Effector CD8-positive, alpha-beta T cell (primary cell): ENCODE measurements around the gene CA9.

ENCODE experiments used
- DNase-seq: peaks from one replicate; lab custom pipeline; 2025; lab: John Stamatoyannopoulos, UW

CA9 gene

DNA sequence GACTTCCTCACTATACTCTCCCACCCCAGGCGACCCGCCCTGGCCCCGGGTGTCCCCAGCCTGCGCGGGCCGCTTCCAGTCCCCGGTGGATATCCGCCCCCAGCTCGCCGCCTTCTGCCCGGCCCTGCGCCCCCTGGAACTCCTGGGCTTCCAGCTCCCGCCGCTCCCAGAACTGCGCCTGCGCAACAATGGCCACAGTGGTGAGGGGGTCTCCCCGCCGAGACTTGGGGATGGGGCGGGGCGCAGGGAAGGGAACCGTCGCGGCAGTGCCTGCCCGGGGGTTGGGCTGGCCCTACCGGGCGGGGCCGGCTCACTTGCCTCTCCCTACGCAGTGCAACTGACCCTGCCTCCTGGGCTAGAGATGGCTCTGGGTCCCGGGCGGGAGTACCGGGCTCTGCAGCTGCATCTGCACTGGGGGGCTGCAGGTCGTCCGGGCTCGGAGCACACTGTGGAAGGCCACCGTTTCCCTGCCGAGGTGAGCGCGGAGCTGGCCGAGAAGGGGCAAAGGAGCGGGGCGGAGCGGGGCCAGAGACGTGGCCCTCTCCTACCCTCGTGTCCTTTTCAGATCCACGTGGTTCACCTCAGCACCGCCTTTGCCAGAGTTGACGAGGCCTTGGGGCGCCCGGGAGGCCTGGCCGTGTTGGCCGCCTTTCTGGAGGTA lies 2.1 kb downstream of the CA9 start:
- DNase-seq, result peak; percentile 53

DNA sequence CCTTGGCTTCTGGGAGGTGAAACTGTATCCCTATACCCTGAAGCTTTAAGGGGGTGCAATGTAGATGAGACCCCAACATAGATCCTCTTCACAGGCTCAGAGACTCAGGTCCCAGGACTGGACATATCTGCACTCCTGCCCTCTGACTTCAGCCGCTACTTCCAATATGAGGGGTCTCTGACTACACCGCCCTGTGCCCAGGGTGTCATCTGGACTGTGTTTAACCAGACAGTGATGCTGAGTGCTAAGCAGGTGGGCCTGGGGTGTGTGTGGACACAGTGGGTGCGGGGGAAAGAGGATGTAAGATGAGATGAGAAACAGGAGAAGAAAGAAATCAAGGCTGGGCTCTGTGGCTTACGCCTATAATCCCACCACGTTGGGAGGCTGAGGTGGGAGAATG lies 5.4 kb downstream of the CA9 start:
- no peak for DNase-seq

DNA sequence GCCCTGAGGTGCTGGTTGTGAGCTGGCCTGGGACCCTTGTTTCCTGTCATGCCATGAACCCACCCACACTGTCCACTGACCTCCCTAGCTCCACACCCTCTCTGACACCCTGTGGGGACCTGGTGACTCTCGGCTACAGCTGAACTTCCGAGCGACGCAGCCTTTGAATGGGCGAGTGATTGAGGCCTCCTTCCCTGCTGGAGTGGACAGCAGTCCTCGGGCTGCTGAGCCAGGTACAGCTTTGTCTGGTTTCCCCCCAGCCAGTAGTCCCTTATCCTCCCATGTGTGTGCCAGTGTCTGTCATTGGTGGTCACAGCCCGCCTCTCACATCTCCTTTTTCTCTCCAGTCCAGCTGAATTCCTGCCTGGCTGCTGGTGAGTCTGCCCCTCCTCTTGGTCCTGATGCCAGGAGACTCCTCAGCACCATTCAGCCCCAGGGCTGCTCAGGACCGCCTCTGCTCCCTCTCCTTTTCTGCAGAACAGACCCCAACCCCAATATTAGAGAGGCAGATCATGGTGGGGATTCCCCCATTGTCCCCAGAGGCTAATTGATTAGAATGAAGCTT lies 6.1 kb downstream of the CA9 start:
- no peak for DNase-seq

DNA sequence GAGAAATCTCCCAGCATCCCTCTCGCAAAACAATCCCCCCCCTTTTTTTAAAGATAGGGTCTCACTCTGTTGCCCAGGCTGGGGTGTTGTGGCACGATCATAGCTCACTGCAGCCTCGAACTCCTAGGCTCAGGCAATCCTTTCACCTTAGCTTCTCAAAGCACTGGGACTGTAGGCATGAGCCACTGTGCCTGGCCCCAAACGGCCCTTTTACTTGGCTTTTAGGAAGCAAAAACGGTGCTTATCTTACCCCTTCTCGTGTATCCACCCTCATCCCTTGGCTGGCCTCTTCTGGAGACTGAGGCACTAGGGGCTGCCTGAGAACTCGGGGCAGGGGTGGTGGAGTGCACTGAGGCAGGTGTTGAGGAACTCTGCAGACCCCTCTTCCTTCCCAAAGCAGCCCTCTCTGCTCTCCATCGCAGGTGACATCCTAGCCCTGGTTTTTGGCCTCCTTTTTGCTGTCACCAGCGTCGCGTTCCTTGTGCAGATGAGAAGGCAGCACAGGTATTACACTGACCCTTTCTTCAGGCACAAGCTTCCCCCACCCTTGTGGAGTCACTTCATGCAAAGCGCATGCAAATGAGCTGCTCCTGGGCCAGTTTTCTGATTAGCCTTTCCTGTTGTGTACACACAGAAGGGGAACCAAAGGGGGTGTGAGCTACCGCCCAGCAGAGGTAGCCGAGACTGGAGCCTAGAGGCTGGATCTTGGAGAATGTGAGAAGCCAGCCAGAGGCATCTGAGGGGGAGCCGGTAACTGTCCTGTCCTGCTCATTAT lies 6.8 kb downstream of the CA9 start:
- no peak for DNase-seq

- no peak for DNase-seq
Measured at GRCh38 chr9:35681341-35682002, 7.7 kb downstream of the CA9 start.

- no peak for DNase-seq
Measured at GRCh38 chr9:35682051-35682450, 8.3 kb downstream of the CA9 start.

GRCh38 chr9:35682520-35683315 lies 9.0 kb downstream of the CA9 start:
- DNase-seq, result no peak

DNA sequence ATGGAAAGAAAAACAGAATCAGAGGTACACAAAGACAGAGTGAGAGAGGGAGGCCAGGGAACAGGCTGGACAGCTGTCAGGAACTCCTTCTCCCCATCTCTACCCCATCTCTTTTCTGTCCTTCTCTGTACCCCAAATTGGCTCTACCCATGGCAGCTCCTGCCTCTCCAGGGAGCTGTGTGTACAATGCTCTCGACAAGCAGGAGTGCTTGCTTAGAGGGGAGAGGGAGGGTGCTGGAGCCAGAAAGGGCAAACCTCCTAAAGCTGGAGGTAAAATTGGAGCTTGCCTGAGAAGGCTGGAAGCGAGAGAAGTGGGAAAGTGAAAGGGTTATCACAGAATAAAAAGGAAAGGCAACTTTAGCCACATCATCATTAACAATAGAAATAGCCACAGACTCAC lies 9.6 kb downstream of the CA9 start:
- no peak for DNase-seq

GRCh38 chr9:35684921-35685320 lies 11.2 kb downstream of the CA9 start:
- DNase-seq, result no peak

- DNase-seq, result no peak
Measured at GRCh38 chr9:35685506-35685905, 11.8 kb downstream of the CA9 start.

DNA sequence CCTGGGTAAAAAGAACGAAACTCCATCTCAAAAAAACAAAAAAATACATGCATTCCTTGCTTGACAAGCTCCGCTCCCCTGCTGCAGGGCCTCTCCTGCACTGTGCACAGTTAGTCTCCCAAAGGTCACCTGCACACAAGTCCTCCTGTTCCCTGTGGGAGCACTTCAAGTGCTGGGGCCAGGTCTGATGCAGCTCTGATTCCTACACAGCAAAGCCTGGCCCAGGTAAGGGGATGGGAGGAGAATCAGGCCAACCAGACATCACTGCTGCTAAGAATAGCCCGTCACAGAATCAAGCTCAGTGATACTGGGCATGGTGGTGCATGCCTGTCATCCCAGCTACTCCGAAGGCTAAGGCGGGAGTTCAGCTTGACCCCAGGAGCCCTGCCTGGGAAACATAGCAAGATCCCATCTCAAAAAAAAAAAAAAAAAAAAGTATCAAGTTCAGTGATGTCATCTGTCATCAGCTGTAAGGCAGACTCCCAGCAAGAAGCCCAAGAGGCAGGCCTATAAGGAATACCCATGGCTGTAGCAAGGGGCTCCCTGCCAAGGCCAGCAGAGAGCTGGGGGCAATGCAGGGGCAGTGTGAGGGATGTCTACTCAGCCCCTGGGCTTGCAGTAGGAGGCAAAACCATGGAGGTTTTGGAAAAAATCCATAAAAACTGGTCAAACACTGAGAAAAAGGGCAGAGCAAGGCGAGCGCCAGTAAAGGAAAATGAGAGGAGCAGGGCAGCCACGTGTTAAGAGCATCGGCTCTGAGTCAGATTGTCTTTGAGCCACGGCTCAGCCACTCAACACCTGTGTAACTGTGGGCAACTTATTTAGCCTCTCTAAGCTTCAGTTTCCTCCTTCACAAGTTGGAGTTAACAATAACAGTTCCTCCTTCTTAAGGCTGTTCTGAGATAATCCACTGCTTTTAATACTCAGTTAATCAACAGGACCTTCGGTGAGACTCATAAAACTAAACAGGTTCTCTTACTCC lies 12.8 kb downstream of the CA9 start:
- no peak for DNase-seq

DNA sequence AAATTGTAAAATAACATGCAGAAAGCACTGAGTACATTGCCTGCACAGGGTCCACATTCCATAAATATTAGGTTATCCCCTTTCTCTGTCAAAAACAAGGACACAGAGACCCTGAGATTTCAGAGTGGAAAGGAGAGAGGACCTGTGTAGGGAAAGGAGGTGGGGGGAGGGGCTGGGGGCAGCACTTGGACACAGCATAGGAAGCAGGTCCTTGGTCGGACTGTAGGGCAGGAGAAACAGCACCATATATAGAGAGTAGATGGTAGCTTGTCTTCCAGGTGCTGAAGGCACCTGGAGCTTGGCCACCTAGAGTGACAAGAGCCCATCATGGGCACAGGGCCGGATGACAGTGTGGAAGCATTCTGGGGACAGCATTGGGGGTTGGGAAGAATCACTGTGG lies 13.6 kb downstream of the CA9 start:
- no peak for DNase-seq

GRCh38 chr9:35687972-35688557 lies 14.3 kb downstream of the CA9 start:
- DNase-seq, result no peak

GRCh38 chr9:35688558-35689541 lies 15.1 kb downstream of the CA9 start:
- no peak for DNase-seq

DNA sequence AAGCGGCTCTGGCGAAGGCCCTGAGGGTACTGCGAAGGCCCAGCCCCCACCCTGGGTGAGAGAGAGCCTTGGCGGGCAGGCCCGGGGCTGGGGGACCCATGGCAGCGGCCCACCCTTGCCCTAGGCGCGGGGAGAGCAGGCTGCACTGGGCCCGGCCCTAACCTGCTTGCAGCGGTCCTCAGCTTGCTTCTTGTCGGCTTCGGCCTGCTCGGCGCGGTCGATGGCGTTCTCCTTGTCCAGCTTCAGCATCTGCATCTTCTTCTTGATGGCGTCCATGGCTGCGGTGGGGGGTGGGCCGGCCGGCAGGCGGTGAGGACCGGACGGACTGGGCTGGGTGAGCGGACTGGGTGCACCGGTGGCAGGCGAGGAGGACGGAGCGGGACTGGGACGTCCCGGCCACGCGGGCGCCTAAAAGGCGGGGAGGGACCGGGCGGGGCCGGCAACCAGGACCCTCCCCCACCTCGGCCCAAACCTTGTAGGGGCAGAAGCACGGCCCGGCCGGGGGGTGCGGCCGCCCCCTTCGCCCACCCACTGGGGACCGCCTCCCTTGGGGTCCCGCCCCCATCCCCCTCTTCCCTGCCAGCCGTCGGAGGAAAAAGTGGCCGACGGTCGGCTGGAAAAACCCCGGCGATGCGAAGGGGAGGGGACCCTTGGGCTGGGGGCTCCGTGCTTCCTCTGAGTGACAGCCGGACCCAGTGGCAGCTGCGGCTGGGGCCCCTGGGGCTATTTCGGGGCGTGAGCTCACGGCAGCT lies 16.0 kb downstream of the CA9 start, which contains the start of gene TPM2:
TPM2 (minus strand) TSS at position 384 of the 752 bp plus-strand sequence; CDS start at position 276, 108 bp downstream.
- no peak for DNase-seq

- no peak for DNase-seq
Measured at GRCh38 chr9:35690294-35690613, 16.5 kb downstream of the CA9 start.

GRCh38 chr9:35690614-35691333 lies 17.0 kb downstream of the CA9 start:
- DNase-seq, result peak; percentile 14

- DNase-seq, result no peak
Measured at GRCh38 chr9:35691334-35691650, 17.6 kb downstream of the CA9 start.
